T47D (cell line): ENCODE data around the gene ZNF491.

Experiments used
- DNase-seq, 2 experiments: peaks; one replicate each; pipeline versions ENCODE4 v3.0.0 to v3.0.0-alpha.2; 2011 to 2012; ENCODE audit warnings: low read depth in 1 of 2, low spot score in 1 of 2
- JUND ChIP-seq: IDR thresholded peaks from 2 replicates; pipeline ENCODE4 v1.6.1; 2012; ENCODE audit warnings: low read depth
- in situ Hi-C: cut with HindIII; loops from 2 replicates; pipeline ENCODE4 v1.10.0; 2016; ENCODE audit warnings: low sequenced_read_pairs, low pct_unique_long_range_greater_than_20kb

ZNF491 gene

GRCh38 chr19:11856596-11857250, 58.4 kb downstream of the ZNF491 start:
- TF ChIP-seq JUND, result no peak
- DNase-seq, result no peak
- in situ Hi-C loops, result no loop called here
